CD4-positive, alpha-beta T cell treated with Interleukin-6 for 4 hours (primary cell): Measurements from ENCODE around the gene KIRREL1.

ENCODE experiments used
- DNase-seq: peaks from one replicate; pipeline ENCODE4 v3.0.0-alpha.2; 2020; ENCODE audit warnings: mixed read lengths

The KIRREL1 gene

DNA sequence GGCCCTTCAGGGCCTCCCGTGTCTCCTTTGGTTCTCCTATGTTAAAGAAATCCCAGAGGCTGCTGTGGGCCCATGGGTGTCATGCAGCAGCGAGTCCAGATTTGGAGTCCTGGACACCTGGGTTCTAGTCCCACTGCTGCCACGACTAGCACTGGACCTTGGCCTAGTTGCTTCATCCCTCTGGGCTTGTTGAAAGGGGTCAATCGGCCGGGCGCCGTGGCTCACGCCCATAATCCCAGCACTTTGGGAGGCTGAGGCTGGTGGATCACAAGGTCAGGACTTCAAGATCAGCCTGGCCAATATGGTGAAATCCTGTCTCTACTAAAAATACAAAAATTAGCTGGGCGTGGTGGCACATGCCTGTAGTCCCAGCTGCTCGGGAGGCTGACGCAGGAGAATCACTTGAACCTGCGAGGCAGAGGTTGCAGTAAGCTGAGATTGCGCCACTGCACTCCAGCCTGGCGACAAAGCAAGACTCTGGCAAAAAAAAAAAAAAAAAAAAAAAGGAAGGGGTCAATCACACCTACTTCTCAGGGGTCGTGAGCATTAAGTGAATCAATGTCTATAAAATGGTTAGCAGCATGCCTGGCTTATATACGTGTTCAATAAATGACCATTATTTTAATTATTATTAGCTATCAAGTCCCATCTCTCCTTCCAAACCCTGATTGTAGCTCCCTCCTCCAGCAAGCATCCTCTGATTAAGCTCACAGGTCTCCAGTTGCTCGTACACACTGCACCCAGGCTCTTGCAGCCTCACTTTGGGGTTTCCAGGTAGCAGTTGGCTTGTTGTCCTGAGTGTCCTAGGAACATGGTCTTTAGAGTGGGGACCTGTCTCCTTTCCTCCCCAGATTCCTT is 43.8 kb downstream of the KIRREL1 start:
- DNase-seq = no peak

DNA sequence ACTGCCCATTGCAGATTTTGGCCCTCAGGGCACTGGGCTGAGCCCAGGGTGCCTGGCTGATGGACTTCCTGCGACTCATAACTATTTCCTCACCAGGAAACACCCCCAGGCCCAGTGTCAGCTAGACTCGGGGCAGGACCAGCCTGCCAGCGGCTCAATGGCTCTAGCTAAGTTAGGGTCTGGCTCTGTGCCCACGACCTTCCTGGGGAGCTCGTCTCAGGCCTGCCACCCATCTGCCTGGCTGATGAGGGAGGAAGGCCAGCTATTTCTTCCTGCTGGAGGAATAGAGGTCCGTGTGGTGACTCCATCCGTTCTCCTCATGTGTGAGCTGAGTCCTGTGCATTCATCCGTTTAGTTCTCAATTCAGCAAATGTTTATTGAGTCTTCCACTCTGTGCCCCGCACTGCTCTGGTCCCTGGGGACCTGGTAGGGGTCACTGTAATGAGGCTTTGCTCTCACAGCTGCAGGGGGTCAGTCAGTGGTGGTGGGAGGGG is 44.5 kb downstream of the KIRREL1 start:
- no peak for DNase-seq

- no peak for DNase-seq
These were observed 45.3 kb downstream of the KIRREL1 start for GRCh38 chr1:158038793-158039192.

DNA sequence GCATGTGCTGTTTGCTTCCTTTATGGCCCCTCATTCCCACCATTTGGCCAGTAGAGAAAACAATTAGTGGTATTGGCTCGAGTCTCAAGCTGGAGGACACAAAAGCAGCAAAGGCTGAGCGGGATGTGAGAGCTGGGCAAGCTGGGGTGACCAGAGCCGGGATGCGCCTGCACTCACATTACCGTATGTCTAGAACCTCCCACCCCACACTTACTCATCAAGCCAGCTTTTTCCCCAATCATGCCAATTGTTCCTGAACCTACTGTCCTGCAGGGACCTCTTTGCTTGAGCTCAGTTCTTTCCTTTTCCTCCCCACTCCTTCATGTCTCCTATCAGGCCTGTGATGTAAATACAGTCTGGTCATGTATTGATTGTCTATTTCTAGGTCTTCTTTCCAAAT is 45.9 kb downstream of the KIRREL1 start:
- no peak for DNase-seq

DNA sequence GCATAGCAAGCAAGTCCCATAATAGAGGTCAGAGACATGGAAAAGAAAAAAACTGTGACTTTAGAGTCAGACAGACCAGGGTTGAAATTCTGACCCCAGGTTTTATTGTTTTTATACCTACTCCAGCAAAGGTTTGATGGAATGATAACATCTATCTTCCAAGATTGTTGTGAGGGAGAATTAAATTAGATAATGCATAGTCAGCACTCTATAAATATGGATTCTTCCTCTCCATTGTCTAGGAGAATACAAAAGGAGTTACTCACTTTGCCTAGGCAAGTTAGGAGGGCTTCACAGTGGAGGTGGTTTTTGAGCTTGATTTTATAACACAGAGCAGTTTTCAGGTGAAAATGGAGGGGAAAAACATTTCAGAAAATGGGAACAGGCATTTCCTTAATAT is 46.9 kb downstream of the KIRREL1 start:
- DNase-seq = no peak

- DNase-seq = no peak
These were observed 49.8 kb downstream of the KIRREL1 start for GRCh38 chr1:158043232-158043631.

GRCh38 chr1:158045639-158046038 is 52.2 kb downstream of the KIRREL1 start:
- DNase-seq = no peak

GRCh38 chr1:158046715-158047510 is 53.5 kb downstream of the KIRREL1 start:
- DNase-seq = no peak

- no peak for DNase-seq
These were observed 55.1 kb downstream of the KIRREL1 start for GRCh38 chr1:158048371-158049067.

- no peak for DNase-seq
These were observed 56.4 kb downstream of the KIRREL1 start for GRCh38 chr1:158049853-158050252.

DNA sequence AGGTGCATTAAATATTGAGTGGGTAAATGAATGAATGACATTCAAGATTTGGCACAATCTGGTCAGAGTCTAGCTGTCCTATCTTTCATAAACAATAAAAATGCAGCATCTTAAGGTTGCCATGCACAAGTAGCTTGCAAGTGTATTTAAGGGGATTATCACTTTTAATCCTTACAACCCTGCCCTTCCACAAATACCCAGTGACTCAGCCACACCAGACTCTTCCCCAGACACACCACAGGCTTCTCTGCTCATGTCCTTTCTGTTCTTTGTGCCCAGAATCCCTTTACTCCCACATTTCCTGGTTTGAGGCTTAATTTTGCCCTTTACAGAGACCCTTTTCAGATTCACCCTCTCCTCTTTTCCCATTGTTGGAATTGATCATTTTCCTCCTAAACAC is 59.8 kb downstream of the KIRREL1 start:
- DNase-seq = no peak

GRCh38 chr1:158054721-158055120 is 61.3 kb downstream of the KIRREL1 start:
- no peak for DNase-seq

GRCh38 chr1:158055854-158056253 is 62.4 kb downstream of the KIRREL1 start:
- no peak for DNase-seq

GRCh38 chr1:158056498-158056897 is 63.1 kb downstream of the KIRREL1 start:
- DNase-seq = no peak

GRCh38 chr1:158058237-158058985 is 65.0 kb downstream of the KIRREL1 start:
- DNase-seq = no peak

DNA sequence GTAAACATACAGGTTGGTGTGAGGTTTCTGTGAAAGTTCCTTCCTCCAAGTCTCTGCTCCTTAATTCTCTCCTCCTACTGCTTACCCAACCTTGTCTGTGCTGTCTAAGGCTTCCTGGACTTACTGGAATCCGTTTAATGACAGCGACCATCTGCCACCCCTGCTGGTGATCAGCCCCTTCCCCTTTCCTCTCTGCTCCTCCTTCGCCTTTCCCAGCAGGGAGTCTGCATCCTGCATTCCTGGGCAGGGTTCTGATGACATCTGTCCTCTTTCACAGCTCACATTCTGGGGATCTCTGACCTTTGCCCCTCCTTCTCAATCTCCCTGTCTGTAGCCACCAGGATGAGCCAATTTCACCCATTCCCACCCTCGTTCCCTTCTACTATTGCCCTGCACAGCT is 66.5 kb downstream of the KIRREL1 start:
- DNase-seq = no peak

DNA sequence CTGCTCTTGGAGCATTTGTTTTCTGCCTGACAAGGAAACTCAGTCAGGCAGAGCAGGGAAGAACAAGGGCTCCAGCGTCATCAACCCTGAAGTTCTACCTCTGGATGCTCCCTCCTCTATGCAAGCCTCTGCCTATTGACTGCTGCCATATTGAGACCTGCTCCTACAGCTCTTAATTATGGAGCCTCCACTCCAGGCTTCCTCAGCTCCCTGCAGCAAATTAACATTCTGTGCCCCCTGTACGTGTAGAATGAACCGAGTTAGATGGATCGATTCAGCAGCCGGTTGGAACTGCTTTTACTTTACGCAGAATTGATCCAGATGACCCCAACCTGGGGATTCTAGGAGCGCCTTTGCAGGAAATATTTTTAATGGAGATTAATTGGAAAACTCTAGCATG is 68.7 kb downstream of the KIRREL1 start:
- DNase-seq = no peak

DNA sequence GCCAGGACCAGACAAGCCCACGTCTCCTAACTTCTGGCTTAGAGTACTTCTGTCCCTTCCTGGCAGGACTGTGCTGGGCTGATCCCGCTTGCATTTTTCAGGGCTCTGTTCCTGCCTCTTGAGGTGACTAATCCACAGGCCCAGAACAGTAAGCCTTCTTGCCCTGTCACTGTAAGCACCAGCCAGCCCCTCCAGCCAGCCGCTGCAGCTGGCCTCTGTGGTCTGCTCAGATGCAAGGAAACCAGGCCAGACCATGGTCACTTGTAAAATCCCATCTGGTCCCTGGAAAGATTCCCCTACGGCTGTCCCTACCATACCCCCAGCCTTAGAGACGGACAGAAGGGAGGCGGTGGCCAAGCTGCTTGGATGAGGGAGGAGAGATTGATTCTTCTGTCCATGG is 74.2 kb downstream of the KIRREL1 start:
- no peak for DNase-seq

DNA sequence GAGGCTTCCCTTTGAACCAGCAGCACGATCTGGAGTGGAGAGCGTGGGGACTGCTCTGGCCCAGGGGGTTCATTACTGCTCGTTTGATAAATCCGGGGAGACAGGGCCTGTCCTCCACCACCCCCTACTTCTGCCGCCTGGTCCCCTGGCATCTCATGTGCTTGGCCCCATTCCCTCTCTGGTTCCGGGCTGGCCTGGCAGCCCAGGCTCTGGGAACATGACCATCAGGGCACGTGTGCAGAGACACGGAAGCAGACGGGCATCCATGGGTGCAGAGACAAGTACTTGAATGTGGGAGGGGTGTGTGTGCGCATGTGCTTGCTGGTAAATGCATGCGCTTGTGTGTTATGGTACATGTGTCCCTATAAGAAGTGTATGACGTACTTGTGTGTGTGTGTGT is 75.5 kb downstream of the KIRREL1 start:
- DNase-seq = no peak

DNA sequence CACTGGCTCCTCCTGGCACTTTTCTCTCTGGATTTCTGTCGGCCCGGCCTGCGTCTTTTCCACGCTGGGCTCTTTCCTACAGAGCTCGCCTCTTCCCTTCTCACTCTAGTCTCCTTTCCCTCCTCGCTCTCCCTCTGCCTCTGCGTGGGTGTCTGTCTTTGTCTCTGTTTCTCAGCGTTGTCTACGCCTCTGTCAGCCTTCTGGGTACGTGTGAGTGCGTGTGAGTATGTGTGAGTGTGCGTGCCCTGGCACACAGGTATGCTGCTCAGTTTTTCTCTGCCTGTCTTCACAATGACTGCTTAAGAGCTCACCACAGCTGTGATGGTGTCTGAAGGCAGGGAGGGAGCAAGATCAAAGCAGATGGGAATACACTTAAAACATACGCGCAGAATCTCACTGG is 77.7 kb downstream of the KIRREL1 start:
- no peak for DNase-seq

DNA sequence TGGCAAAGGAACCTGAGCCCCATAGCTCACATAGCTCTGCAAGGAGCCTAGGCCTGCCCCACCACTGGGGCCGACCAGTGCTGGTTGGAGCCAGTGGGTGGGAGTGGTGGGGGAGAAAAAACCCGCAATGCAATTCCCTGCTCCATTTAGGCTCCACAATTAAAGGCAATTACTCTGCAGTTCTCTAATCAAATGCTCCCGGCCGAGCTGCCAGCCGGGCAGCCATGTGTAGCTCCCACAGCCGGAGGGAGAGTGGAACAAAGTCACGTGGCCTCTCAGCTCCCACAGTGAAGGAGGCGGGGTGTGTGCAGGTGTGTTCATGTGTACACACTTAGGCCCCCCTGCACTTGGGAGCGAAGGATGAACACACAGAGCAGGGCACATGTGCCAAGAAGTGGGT is 81.6 kb downstream of the KIRREL1 start:
- DNase-seq = no peak

- DNase-seq = no peak
These were observed 83.0 kb downstream of the KIRREL1 start for GRCh38 chr1:158076441-158076840.
